SU-DHL-6 (cell line): ENCODE measurements around the gene SUN5.

Experiments used
- CTCF ChIP-seq: fragments of 200-600 bp; sonication (generic); IDR thresholded peaks from one replicate; pipeline ENCODE4 v1.5.1; 2017; ENCODE audit warnings: antibody characterized with exemption, mild to moderate bottlenecking, low read length, moderate library complexity; ENCODE audit not compliant: insufficient read depth, poor library complexity, severe bottlenecking
- EZH2phosphoT487 ChIP-seq: fragments of 200-600 bp; sonication (generic), shearing (Covaris generic); conservative IDR thresholded peaks from 2 replicates; pipeline ENCODE4 v1.6.1; 2018; ENCODE audit warnings: mild to moderate bottlenecking, antibody characterized with exemption, low read length, moderate library complexity, mixed read lengths

- TF ChIP-seq CTCF (no peak), EZH2phosphoT487 (no peak)
Observed at GRCh38 chr20:33009214-33010132, 5.2 kb upstream of the SUN5 start.
